GM12872 (cell line): Measurements from ENCODE around the gene POMC.

Source experiments
- TF ChIP-seq, protein P1 (sequence below): IDR thresholded peaks from 3 replicates; pipeline ENCODE4 v1.5.1; 2011; ENCODE audit warnings: low read depth, mild to moderate bottlenecking, low read length, moderate library complexity; ENCODE audit not compliant: insufficient read depth

POMC gene

GRCh38 chr2:25145803-25146202, 22.6 kb downstream of the POMC start:
- TF ChIP-seq, protein P1, sequence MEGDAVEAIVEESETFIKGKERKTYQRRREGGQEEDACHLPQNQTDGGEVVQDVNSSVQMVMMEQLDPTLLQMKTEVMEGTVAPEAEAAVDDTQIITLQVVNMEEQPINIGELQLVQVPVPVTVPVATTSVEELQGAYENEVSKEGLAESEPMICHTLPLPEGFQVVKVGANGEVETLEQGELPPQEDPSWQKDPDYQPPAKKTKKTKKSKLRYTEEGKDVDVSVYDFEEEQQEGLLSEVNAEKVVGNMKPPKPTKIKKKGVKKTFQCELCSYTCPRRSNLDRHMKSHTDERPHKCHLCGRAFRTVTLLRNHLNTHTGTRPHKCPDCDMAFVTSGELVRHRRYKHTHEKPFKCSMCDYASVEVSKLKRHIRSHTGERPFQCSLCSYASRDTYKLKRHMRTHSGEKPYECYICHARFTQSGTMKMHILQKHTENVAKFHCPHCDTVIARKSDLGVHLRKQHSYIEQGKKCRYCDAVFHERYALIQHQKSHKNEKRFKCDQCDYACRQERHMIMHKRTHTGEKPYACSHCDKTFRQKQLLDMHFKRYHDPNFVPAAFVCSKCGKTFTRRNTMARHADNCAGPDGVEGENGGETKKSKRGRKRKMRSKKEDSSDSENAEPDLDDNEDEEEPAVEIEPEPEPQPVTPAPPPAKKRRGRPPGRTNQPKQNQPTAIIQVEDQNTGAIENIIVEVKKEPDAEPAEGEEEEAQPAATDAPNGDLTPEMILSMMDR: no peak

DNA sequence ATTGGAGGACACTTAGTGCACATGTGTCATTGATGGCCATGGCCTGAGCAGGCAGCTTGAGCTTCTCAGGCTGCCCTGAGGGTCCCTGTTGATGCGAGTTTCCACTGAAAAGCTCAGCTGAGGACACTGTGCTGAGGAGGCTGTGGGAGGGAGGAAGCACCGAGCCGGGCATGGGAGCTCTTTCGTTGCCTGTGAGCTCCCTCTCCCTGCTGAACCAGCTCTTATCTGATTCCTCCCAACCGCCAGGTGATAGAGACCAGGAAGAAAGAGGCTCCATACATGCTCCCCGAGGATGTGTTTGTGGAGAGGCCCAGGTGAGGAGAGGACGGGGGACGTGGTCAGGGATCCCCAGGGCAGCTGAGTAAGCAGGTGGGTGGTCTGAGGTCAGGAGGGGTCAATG, 27.3 kb downstream of the POMC start:
- TF ChIP-seq, protein P1: no peak

- TF ChIP-seq, protein P1: no peak
These were observed 35.7 kb downstream of the POMC start for GRCh38 chr2:25132693-25133092.

- TF ChIP-seq, protein P1: no peak
These were observed 36.1 kb downstream of the POMC start for GRCh38 chr2:25132299-25132635.

GRCh38 chr2:25131567-25132298, 36.6 kb downstream of the POMC start:
- TF ChIP-seq, protein P1: no peak

DNA sequence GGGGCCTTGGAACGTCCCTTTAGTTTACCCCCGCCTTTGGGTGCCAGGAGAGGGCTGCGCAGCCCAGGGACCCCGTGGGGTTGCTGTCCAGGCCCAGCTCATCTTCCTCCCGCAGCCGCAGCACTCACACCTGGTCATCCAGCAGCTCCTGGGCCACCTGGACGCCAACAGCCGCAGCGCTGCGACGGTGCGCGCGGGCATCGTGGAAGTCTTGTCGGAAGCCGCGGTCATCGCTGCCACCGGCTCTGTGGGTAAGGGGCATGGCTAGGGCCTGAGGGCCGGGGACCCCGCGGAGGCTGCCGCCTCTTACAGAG, 37.2 kb downstream of the POMC start:
- TF ChIP-seq, protein P1: no peak

DNA sequence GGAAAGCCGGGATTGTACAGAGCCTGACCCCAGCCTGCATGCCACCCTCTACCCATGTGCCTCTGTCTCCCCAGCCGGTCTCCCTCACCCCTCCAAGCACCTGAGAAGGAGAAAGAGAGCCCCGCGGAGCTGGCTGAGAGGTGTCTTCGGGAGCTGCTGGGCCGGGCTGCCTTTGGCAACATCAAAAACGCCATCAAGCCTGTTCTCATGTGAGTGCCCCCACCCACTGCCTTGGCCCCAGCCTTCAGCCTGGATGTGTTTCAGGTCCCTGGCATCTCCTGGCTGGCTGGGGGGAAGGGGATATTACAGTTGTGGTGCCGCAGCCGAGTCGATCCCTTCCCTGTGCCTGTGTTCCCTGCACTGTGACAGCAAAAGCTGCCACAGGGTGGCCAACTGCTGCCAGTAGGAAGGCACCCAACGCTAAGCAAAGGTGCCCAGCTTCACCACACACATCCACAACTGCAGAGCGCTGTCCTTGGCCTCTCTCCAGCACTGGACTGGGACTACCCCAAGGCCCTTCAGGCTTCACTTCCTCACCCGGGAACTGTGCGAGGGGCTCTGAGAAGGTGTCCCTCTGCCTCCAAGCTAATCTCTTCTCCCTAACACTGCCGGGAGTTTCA, 38.4 kb downstream of the POMC start:
- TF ChIP-seq, protein P1: no peak

- TF ChIP-seq, protein P1: no peak
These were observed 40.7 kb downstream of the POMC start for GRCh38 chr2:25127646-25128045.
